ENCODE data around the gene ATRIP.
A peak's percentile ranks its signal among the peaks of the same experiment; 100 is the strongest.

The ATRIP gene

DNA sequence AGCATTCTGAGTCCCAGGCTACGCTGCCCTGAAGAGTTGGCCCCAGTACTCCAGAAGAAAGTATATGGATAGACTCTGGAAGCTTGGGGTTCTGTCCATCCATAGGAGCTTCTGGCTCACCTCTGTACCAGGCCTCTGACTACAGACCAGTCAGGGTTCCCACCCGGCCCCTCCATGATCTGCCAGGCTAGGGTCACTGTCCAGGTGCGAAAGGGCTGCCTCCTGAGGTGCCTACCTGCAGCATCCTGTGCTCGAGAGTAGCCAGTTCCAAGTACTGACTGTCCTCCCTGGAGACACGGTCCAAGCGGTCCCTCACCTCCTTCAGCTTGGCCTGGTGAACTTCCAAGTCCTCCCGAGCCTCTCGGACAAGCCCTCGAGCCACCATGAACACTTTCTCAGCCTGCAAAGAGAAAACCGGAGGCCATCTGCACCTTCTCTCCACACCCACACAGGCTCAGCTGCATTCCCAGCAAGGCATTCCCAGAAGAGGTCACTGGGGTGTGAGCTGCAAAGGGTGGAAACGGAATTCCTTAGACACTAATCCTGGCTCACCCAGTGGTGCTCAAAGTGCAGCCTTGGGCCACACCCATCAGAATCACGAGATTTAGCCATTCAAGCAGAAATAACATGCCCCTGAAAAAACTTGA is 12.9 kb upstream of the ATRIP start:
- in situ Hi-C loops (cut with HindIII; ENCODE audit: low pct_ligation_motif_present, low sequenced_read_pairs) = loop anchor here (25.0 kb wide), 1 partner anchor 171 kb away; no protein-coding TSS in a partner anchor
- no peak for DNase-seq
- H3K27me3 ChIP-seq (replicated peaks) = no peaks in the 10 kb centered on the region
- no peak overlapping the region for H3K27ac ChIP-seq
- no peak overlapping the region for H3K4me3 ChIP-seq (ENCODE audit: low read depth, low read length)
- TF ChIP-seq, protein P1, sequence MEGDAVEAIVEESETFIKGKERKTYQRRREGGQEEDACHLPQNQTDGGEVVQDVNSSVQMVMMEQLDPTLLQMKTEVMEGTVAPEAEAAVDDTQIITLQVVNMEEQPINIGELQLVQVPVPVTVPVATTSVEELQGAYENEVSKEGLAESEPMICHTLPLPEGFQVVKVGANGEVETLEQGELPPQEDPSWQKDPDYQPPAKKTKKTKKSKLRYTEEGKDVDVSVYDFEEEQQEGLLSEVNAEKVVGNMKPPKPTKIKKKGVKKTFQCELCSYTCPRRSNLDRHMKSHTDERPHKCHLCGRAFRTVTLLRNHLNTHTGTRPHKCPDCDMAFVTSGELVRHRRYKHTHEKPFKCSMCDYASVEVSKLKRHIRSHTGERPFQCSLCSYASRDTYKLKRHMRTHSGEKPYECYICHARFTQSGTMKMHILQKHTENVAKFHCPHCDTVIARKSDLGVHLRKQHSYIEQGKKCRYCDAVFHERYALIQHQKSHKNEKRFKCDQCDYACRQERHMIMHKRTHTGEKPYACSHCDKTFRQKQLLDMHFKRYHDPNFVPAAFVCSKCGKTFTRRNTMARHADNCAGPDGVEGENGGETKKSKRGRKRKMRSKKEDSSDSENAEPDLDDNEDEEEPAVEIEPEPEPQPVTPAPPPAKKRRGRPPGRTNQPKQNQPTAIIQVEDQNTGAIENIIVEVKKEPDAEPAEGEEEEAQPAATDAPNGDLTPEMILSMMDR (IDR thresholded peaks at IDR 0.05; ENCODE audit: low read depth, low read length, missing control alignments) = no peak
- H3K36me3 ChIP-seq (replicated peaks) = peaks cover 2% of the 10 kb centered on the region

DNA sequence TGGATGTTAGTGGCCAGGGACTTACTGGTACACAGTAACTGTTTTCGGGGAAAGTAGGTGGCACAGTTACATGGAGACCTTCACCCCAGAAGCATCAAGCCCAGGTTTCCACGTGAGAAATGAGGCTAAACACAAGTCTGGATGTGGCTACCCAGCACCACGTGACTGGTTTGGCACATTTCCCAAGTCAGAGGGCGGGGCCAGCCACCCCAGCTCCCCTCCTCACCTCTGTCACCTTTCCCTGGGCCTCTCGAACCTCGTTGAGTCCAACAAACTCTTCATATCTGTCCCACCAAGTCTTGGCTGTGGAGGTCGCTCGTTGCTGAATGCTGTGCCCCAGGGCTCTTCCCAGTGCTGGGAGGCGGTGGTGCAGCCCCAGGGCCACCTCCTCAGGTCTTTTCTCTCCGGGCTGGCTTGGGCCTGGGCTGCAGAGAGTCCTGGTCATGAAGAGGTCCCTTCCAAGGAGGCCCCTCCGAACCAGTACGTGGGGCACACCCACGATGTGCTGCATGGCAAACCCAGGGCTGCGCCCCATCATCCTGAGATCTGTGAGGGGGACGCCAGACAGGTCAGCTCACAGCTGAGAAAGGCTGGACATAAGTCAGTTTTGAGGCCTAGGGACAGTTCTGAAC is 11.8 kb upstream of the ATRIP start:
- in situ Hi-C loops (cut with HindIII; ENCODE audit: low pct_ligation_motif_present, low sequenced_read_pairs) = loop anchor here (25.0 kb wide), 1 partner anchor 172 kb away; no protein-coding TSS in a partner anchor
- Histone ChIP-seq H3K36me3 (replicated peaks) (peaks cover 2% of the 10 kb centered on the region), H3K27me3 (replicated peaks) (no peaks in the 10 kb centered on the region), H3K4me3 (ENCODE audit: low read depth, low read length) (no peak overlapping the region), H3K27ac (no peak overlapping the region)
- no peak for DNase-seq
- TF ChIP-seq, protein P1 (IDR thresholded peaks at IDR 0.05; ENCODE audit: low read depth, low read length, missing control alignments) = no peak

DNA sequence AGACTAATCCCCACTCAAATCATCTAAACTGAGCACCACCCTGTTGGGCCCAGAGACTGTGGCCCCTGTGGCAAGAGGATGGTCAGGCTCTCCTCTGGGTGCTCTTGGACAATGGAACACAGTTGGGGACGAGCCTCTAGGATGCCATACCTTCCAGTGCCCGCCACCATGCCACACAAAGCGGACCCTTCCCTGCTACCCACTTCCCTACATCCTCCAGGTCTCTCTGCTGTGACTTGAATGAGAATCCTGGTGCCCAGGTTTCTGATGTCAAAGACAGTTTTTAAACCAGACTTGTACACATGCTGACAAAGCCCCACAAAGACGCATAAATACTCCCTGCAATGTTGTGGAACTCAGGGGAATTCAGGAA is 11.3 kb upstream of the ATRIP start:
- TF ChIP-seq, protein P1 (IDR thresholded peaks at IDR 0.05; ENCODE audit: low read depth, low read length, missing control alignments) = no peak
- Histone ChIP-seq H3K27ac (no peak overlapping the region), H3K4me3 (ENCODE audit: low read depth, low read length) (no peak overlapping the region), H3K36me3 (replicated peaks) (peaks cover 2% of the 10 kb centered on the region), H3K27me3 (replicated peaks) (no peaks in the 10 kb centered on the region)
- DNase-seq = no peak
- in situ Hi-C loops (cut with HindIII; ENCODE audit: low pct_ligation_motif_present, low sequenced_read_pairs) = loop anchor here (25.0 kb wide), 1 partner anchor 173 kb away; no protein-coding TSS in a partner anchor

DNA sequence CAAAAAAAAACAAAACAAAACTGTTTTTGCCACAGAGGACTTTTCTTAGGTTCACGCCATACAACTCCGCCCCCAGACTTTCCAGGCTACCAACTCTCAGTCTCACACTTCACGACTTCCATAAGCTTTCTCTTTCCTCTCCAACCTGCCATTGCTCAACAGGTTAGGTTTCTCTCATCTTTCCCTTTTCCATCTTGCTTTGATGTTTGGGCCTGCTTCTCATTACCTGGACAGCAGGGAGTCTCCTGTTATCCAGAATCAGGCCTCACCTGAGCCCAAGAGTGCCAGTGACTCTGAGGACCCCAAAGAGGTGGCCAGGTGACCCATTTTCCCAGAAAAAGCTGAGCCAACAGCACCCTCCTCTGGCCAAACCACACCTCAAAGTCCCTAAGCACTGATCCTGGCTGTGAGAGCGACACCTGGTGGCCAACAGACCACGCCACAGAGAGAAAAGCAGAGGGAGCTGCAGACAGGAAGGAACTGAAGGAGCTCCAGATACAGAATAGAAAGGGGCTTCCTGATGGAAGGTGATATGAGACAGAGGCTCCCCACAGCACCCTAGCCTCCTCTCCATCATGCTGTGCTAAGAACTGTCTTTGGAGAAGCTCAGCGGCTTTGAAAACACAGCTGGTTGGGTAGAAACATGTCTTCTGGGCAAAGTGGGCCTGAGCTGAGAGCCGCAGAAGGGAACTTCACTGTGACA is 10.6 kb upstream of the ATRIP start:
- DNase-seq = peak; percentile 76
- in situ Hi-C loops (cut with HindIII; ENCODE audit: low pct_ligation_motif_present, low sequenced_read_pairs) = loop anchor here (25.0 kb wide), 1 partner anchor 174 kb away; no protein-coding TSS in a partner anchor
- H3K27me3 ChIP-seq (replicated peaks) = no peaks in the 10 kb centered on the region
- H3K27ac ChIP-seq = no peak overlapping the region
- H3K4me3 ChIP-seq (ENCODE audit: low read depth, low read length) = no peak overlapping the region
- TF ChIP-seq, protein P1 (IDR thresholded peaks at IDR 0.05; ENCODE audit: low read depth, low read length, missing control alignments) = peak; percentile 100
- H3K36me3 ChIP-seq (replicated peaks) = peaks cover 2% of the 10 kb centered on the region

DNA sequence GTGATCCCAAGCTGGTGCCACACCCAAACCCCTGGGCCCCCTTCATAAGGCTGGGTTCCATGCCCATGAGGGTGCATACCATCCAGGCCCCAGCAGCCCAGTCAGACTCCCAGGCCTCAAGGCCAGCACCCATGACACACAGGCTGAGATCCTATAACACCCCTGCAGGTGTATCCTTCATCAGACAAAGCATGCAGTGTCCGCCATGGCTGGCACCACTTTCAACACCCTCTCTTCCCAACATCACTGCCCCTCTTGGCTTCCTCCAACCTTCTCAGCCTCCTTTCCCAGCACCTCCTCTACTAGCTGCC is 10.1 kb upstream of the ATRIP start:
- peaks cover 2% of the 10 kb centered on the region for H3K36me3 ChIP-seq (replicated peaks)
- no peak overlapping the region for H3K27ac ChIP-seq
- in situ Hi-C loops (cut with HindIII; ENCODE audit: low pct_ligation_motif_present, low sequenced_read_pairs) = loop anchor here (25.0 kb wide), 1 partner anchor 174 kb away; no protein-coding TSS in a partner anchor
- no peak for DNase-seq
- no peak overlapping the region for H3K4me3 ChIP-seq (ENCODE audit: low read depth, low read length)
- TF ChIP-seq, protein P1 (IDR thresholded peaks at IDR 0.05; ENCODE audit: low read depth, low read length, missing control alignments) = no peak
- no peaks in the 10 kb centered on the region for H3K27me3 ChIP-seq (replicated peaks)
